ENCODE measurements around the gene RCAN2. TPM values are rescaled to one million over a fixed set of nuclear protein-coding genes. Genes with fewer than 3 reads are reported as not detected.

The RCAN2 gene
- total and polyA plus RNA-seq, 2 donors (not counting 1 experiment from before 2014, with no cell fraction given), result not detected

GRCh38 chr6:46186583-46186982, 304.7 kb downstream of the RCAN2 start:
- intact Hi-C loops (cut with micrococcal nuclease), result no loop called here
- H3K4me2 ChIP-seq (replicated peaks; ENCODE audit: low read depth, low read length, poor library complexity, severe bottlenecking), result no peak overlapping the region
- no CpG with 5 or more reads among the region's 1 CpG for WGBS (ENCODE audit: insufficient coverage)
- no peak overlapping the region for H3K27ac ChIP-seq (ENCODE audit: low read length in 2 of 2)
- CTCF ChIA-PET, result interaction anchor here (0.6 kb wide), 1 partner anchor 61 kb away, joined by 3 read pairs; no protein-coding TSS in a partner anchor
- H3K9ac ChIP-seq (ENCODE audit: low read length), result no peak overlapping the region
- DNase-seq (no peak), ATAC-seq (ENCODE audit: low read depth) (no peak)
- no peaks in the 10 kb centered on the region for H4K20me1 ChIP-seq (ENCODE audit: control insufficient read depth, insufficient read depth, low read length, poor library complexity, severe bottlenecking)
- Mint-ChIP-seq H3K4me3 (no peak overlapping the region), H3K9me3 (ENCODE audit: insufficient read depth) (no peaks in the 10 kb centered on the region), H3K4me1 (no peaks in the 10 kb centered on the region), H3K27me3 (peaks cover 21% of the 10 kb centered on the region), H3K27ac (no peak overlapping the region)
- no peak overlapping the region for H2AFZ ChIP-seq (ENCODE audit: insufficient read depth, low read depth, low read length, poor library complexity, severe bottlenecking)
- no peaks in the 10 kb centered on the region for H3K79me2 ChIP-seq (ENCODE audit: control insufficient read depth, insufficient read depth, low read length)
- peaks cover 0 to 4% (median 2%) of the 10 kb centered on the region in 4 experiments for H3K27me3 ChIP-seq (replicated peaks in 1 of 4; ENCODE audit: control extremely low read depth in 1 of 4, control insufficient read depth in 3 of 4, insufficient read depth in 4 of 4, low read length in 3 of 4)
- no peak for TF ChIP-seq CTCF (IDR thresholded peaks at IDR 0.05)
- no peak for TF ChIP-seq EZH2 (IDR thresholded peaks at IDR 0.05; ENCODE audit: borderline replicate concordance, insufficient read depth, low read depth, low read length, poor library complexity, severe bottlenecking)
- no peak overlapping the region for H3K4me3 ChIP-seq (ENCODE audit: control extremely low read depth in 1 of 5, extremely low read depth in 1 of 5, insufficient read depth in 1 of 5, low read depth in 2 of 5, low read length in 4 of 5)
- POLR2A ChIA-PET, result no interaction called here
- H3K9me3 ChIP-seq (ENCODE audit: control extremely low read depth in 1 of 3, control insufficient read depth in 2 of 3, insufficient read depth in 1 of 3, low read length in 2 of 3), result no peaks in the 10 kb centered on the region
- no peaks in the 10 kb centered on the region for H3K4me1 ChIP-seq (ENCODE audit: control insufficient read depth in 2 of 2, insufficient read depth in 2 of 2, low read length in 2 of 2)
- H3K36me3 ChIP-seq (replicated peaks in 1 of 2; ENCODE audit: control extremely low read depth in 1 of 2, control insufficient read depth in 1 of 2, extremely low read depth in 1 of 2, insufficient read depth in 2 of 2, low read length in 1 of 2), result no peaks in the 10 kb centered on the region

GRCh38 chr6:46184114-46184513, 307.1 kb downstream of the RCAN2 start:
- POLR2A ChIA-PET, result no interaction called here
- H3K4me1 Mint-ChIP-seq, result no peaks in the 10 kb centered on the region
- H3K9ac ChIP-seq (ENCODE audit: low read length), result no peak overlapping the region
- H3K79me2 ChIP-seq (ENCODE audit: control insufficient read depth, insufficient read depth, low read length), result no peaks in the 10 kb centered on the region
- intact Hi-C loops (cut with micrococcal nuclease), result no loop called here
- H3K27ac Mint-ChIP-seq, result no peak overlapping the region
- DNase-seq (no peak), ATAC-seq (ENCODE audit: low read depth) (no peak)
- no peaks in the 10 kb centered on the region for H3K4me1 ChIP-seq (ENCODE audit: control insufficient read depth in 2 of 2, insufficient read depth in 2 of 2, low read length in 2 of 2)
- no peak overlapping the region for H3K27ac ChIP-seq (ENCODE audit: low read length in 2 of 2)
- no peak overlapping the region for H3K4me2 ChIP-seq (replicated peaks; ENCODE audit: low read depth, low read length, poor library complexity, severe bottlenecking)
- no peak overlapping the region for H3K4me3 ChIP-seq (ENCODE audit: control extremely low read depth in 1 of 5, extremely low read depth in 1 of 5, insufficient read depth in 1 of 5, low read depth in 2 of 5, low read length in 4 of 5)
- H3K36me3 ChIP-seq (replicated peaks in 1 of 2; ENCODE audit: control extremely low read depth in 1 of 2, control insufficient read depth in 1 of 2, extremely low read depth in 1 of 2, insufficient read depth in 2 of 2, low read length in 1 of 2), result no peaks in the 10 kb centered on the region
- no peaks in the 10 kb centered on the region for H3K9me3 ChIP-seq (ENCODE audit: control extremely low read depth in 1 of 3, control insufficient read depth in 2 of 3, insufficient read depth in 1 of 3, low read length in 2 of 3)
- no peak overlapping the region for H3K4me3 Mint-ChIP-seq
- no peak for TF ChIP-seq CTCF (IDR thresholded peaks at IDR 0.05)
- CTCF ChIA-PET, result interaction anchor here (1.2 kb wide), 1 partner anchor 19 kb away, joined by 4 read pairs; no protein-coding TSS in a partner anchor
- H3K9me3 Mint-ChIP-seq (ENCODE audit: insufficient read depth), result no peaks in the 10 kb centered on the region
- WGBS (ENCODE audit: insufficient coverage), result 95% methylated on average over 2 of the region's 4 CpGs
- H4K20me1 ChIP-seq (ENCODE audit: control insufficient read depth, insufficient read depth, low read length, poor library complexity, severe bottlenecking), result no peaks in the 10 kb centered on the region
- no peak overlapping the region for H2AFZ ChIP-seq (ENCODE audit: insufficient read depth, low read depth, low read length, poor library complexity, severe bottlenecking)
- H3K27me3 Mint-ChIP-seq, result peaks cover 22% of the 10 kb centered on the region
- H3K27me3 ChIP-seq (replicated peaks in 1 of 4; ENCODE audit: control extremely low read depth in 1 of 4, control insufficient read depth in 3 of 4, insufficient read depth in 4 of 4, low read length in 3 of 4), result peaks cover 0 to 7% (median 2%) of the 10 kb centered on the region in 4 experiments

Data from B cell (primary cell).